ENCODE data around the gene ZBTB17.

- TF ChIP-seq CTCF (conservative IDR thresholded peaks at IDR 0.05), result no peak
- TF ChIP-seq ZFX (IDR thresholded peaks at IDR 0.05), result no peak
Measured at GRCh38 chr1:15956150-15956549, 19.8 kb downstream of the ZBTB17 start.

Measured in C4-2B (cell line).